Progenitor cell of endocrine pancreas (in vitro differentiated cells): ENCODE results near the gene RAP2A. TPM values are rescaled to one million over a fixed set of nuclear protein-coding genes. Genes with fewer than 3 reads are reported as not detected.

Experiments
- DNase-seq: peaks from one replicate; pipeline ENCODE4 v3.0.0; 2021; ENCODE audit warnings: low spot score; ENCODE audit not compliant: unreplicated experiment
- H3K27ac Mint-ChIP-seq: 2 replicates; pipeline ENCODE4 v1.8.0; 2021; ENCODE audit warnings: mild to moderate bottlenecking, moderate library complexity, mixed read lengths
- H3K27me3 Mint-ChIP-seq: 2 replicates; pipeline ENCODE4 v1.8.0; 2021; ENCODE audit warnings: mixed read lengths
- H3K36me3 Mint-ChIP-seq: 2 replicates; pipeline ENCODE4 v1.8.0; 2022; ENCODE audit warnings: mixed read lengths; ENCODE audit not compliant: insufficient read depth
- H3K4me1 Mint-ChIP-seq: 2 replicates; pipeline ENCODE4 v1.8.0; 2021; ENCODE audit warnings: low read depth, mixed read lengths
- H3K4me3 Mint-ChIP-seq: 2 replicates; pipeline ENCODE4 v1.8.0; 2021; ENCODE audit warnings: low read depth, mild to moderate bottlenecking, moderate library complexity, mixed read lengths
- H3K9me3 Mint-ChIP-seq: 2 replicates; pipeline ENCODE4 v1.8.0; 2021; ENCODE audit warnings: low read depth, mixed read lengths
- CTCF ChIP-seq: fragments of 200-600 bp; sonication (generic); IDR thresholded peaks from one replicate; pipeline ENCODE4 v1.5.0; 2021; ENCODE audit warnings: antibody characterized with exemption, mild to moderate bottlenecking; ENCODE audit not compliant: unreplicated experiment
- long read RNA-seq: library from polyadenylated mRNA; unstranded; transcript quantifications from one replicate; pipeline ENCODE4 v2.0.0, GENCODE V29; 2020
- total RNA-seq: library from RNA; stranded (reverse); gene quantifications from 2 replicates; pipeline ENCODE4 v1.2.1, GENCODE V29; 2021

Gene RAP2A
- total RNA-seq = 34.1 and 35.1 TPM in 2 replicates
- long read RNA-seq, full-length matches to known transcripts = 2 of 16 reads
- long read RNA-seq, partial matches to known transcripts = 0 of 16 reads
- long read RNA-seq, other reads (novel, unspliced or antisense) = 14 of 16 reads

DNA sequence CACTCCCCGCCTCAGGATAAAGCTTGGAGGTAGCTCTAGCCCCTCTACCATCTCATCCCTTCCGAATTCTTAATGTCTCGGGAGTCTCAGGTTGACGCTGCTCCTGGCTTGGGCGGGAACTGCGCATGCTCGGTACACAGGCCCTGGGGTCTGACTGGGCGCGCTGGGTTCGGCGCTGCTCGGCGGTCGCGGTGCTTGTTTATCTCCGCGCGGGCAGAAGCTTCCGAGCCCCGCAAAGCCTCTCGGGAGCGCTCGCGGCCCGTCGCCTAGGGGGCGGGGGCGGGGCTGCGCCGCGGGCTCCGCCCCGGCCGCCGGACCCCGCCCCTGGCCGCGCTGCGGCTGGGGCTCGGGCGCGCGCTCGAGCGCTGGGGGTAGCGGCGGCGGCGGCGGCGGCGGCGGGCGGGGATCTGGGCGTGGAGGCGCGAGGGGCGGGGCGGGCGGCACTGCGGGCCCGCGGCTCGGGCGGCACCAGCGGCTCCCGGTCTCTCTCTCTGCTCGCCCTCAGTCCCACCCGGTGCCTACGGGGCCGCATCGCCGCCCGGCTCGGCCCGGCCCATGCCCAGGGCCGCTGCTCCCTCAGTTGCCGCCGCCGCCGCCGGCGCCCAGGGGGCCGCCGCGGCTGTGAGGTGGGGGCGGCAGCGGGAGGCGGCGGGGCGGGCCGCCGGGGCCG is at the start of gene RAP2A:
TSS of gene RAP2A (plus strand) at position 443 of the 670 bp plus-strand sequence. CDS start 302 bp downstream, outside the sequence.
- Mint-ChIP-seq H3K4me1 (peaks cover 35% of the 10 kb centered on the region), H3K27me3 (no peaks in the 10 kb centered on the region), H3K27ac (peak within 1 kb of the TSS; percentile 99), H3K36me3 (no peaks in the 10 kb centered on the region), H3K4me3 (peak within 1 kb of the TSS; percentile 88), H3K9me3 (no peaks in the 10 kb centered on the region)
- DNase-seq = peak; percentile 88
- no peak for TF ChIP-seq CTCF

DNA sequence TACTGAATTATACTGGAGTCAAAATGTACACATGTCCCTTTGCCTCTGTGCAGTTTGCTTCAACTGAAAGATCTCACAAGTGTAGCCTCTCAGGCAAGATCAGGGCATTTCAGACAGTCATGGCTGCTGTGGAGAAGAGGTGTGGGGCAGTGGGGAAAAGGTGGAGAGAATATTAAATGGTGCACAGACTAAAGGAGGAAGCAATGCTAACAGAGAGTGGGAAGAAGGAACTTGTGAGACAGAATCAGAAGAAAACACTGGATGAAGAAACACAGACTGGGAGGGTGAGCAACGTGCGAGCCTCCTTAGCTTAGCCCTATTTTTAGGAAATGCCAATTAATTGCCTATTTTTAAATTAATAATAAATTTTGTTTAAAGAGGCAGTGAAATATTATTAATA is 49.6 kb upstream of the RAP2A start:
- no peaks in the 10 kb centered on the region for H3K27me3 Mint-ChIP-seq
- H3K4me3 Mint-ChIP-seq = no peak overlapping the region
- H3K36me3 Mint-ChIP-seq = peaks cover 25% of the 10 kb centered on the region
- no peaks in the 10 kb centered on the region for H3K4me1 Mint-ChIP-seq
- no peaks in the 10 kb centered on the region for H3K9me3 Mint-ChIP-seq
- no peak for TF ChIP-seq CTCF
- DNase-seq = no peak
- no peak overlapping the region for H3K27ac Mint-ChIP-seq

GRCh38 chr13:97385146-97385545 is 48.8 kb upstream of the RAP2A start:
- Mint-ChIP-seq H3K27me3 (no peaks in the 10 kb centered on the region), H3K9me3 (no peaks in the 10 kb centered on the region), H3K4me1 (no peaks in the 10 kb centered on the region), H3K36me3 (peaks cover 23% of the 10 kb centered on the region), H3K27ac (no peak overlapping the region), H3K4me3 (no peak overlapping the region)
- TF ChIP-seq CTCF = no peak
- no peak for DNase-seq

DNA sequence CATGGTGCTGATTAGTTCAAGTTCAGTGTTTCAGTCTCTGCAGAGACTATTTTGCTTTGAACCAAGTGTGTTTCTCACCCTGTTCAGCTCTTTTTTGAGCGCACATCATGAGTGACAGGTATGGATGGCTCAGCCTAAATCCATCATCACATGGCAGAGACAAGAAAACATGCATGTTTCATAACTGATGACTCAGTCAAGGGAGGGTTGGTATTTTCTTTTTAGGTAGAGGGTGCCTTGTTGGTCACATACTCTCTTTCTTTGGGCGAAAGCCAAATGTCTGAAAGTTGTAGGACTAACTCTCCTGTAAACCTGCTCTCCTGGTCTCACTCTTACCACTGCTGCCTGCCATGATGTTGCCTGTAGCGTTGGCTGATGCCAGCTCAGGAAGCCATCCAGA is 48.1 kb upstream of the RAP2A start:
- no peak for DNase-seq
- Mint-ChIP-seq H3K4me1 (no peaks in the 10 kb centered on the region), H3K4me3 (no peak overlapping the region), H3K36me3 (peaks cover 23% of the 10 kb centered on the region), H3K27me3 (no peaks in the 10 kb centered on the region), H3K27ac (no peak overlapping the region), H3K9me3 (no peaks in the 10 kb centered on the region)
- no peak for TF ChIP-seq CTCF

GRCh38 chr13:97386801-97387484 is 47.0 kb upstream of the RAP2A start:
- H3K27me3 Mint-ChIP-seq = no peaks in the 10 kb centered on the region

More at GRCh38 chr13:97386801-97387484, 47.0 kb upstream of the RAP2A start:
- DNase-seq = no peak
- Mint-ChIP-seq H3K36me3 (peaks cover 30% of the 10 kb centered on the region), H3K4me3 (no peak overlapping the region), H3K9me3 (no peaks in the 10 kb centered on the region), H3K27ac (no peak overlapping the region), H3K4me1 (no peaks in the 10 kb centered on the region)
- TF ChIP-seq CTCF = no peak
